ENCODE measurements around the gene KSR1. TPM values are rescaled to one million over a fixed set of nuclear protein-coding genes. Genes with fewer than 3 reads are reported as not detected.

KSR1 gene
- polyA plus RNA-seq, 1 donor from 2014 or later, result 9.2 TPM

GRCh38 chr17:27605409-27605808, 149.2 kb downstream of the KSR1 start:
- no peaks in the 10 kb centered on the region for H3K36me3 ChIP-seq (ENCODE audit: insufficient read depth, low read length)
- no peak overlapping the region for H2AFZ ChIP-seq (ENCODE audit: low read depth, low read length)
- H4K20me1 ChIP-seq (ENCODE audit: insufficient read depth), result no peaks in the 10 kb centered on the region
- H3F3A ChIP-seq (ENCODE audit: insufficient read depth, low read length, poor library complexity, severe bottlenecking), result no peaks in the 10 kb centered on the region
- TF ChIP-seq SMC3 (conservative IDR thresholded peaks at IDR 0.05; ENCODE audit: poor library complexity) (no peak), EP300 (conservative IDR thresholded peaks at IDR 0.05; ENCODE audit: poor library complexity, severe bottlenecking) (no peak), CTCF (IDR thresholded peaks at IDR 0.05; ENCODE audit: poor library complexity, severe bottlenecking) (no peak), RAD21 (conservative IDR thresholded peaks at IDR 0.05) (no peak), MXI1 (conservative IDR thresholded peaks at IDR 0.05; ENCODE audit: poor library complexity, severe bottlenecking) (no peak), TAF1 (IDR thresholded peaks at IDR 0.05; ENCODE audit: low read depth) (no peak), POLR2AphosphoS5 (IDR thresholded peaks at IDR 0.05) (no peak), REST (IDR thresholded peaks at IDR 0.05; ENCODE audit: borderline replicate concordance) (no peak), EZH2 (IDR thresholded peaks at IDR 0.05; ENCODE audit: borderline replicate concordance, insufficient read depth, low read length, poor library complexity, severe bottlenecking) (no peak)
- H3K4me2 ChIP-seq (ENCODE audit: low read length), result no peak overlapping the region
- H3K4me3 ChIP-seq (ENCODE audit: low read length), result no peak overlapping the region
- H3K79me2 ChIP-seq (replicated peaks; ENCODE audit: insufficient read depth, low read length), result no peaks in the 10 kb centered on the region
- no peaks in the 10 kb centered on the region for H3K9me3 ChIP-seq (ENCODE audit: low read length)
- H3K9me2 ChIP-seq (ENCODE audit: insufficient read depth, low read length), result no peaks in the 10 kb centered on the region
- no peaks in the 10 kb centered on the region for H3K27me3 ChIP-seq (ENCODE audit: insufficient read depth, low read depth, low read length)
- no peak overlapping the region for H3K27ac ChIP-seq (ENCODE audit: low read length)
- no peak overlapping the region for H3K9ac ChIP-seq (ENCODE audit: low read length)

- Histone ChIP-seq H3K79me2 (replicated peaks; ENCODE audit: insufficient read depth, low read length) (no peaks in the 10 kb centered on the region), H3K27me3 (ENCODE audit: insufficient read depth, low read depth, low read length) (no peaks in the 10 kb centered on the region), H3K27ac (ENCODE audit: low read length) (no peak overlapping the region), H3F3A (ENCODE audit: insufficient read depth, low read length, poor library complexity, severe bottlenecking) (no peaks in the 10 kb centered on the region), H3K4me2 (ENCODE audit: low read length) (no peak overlapping the region), H3K9ac (ENCODE audit: low read length) (no peak overlapping the region), H2AFZ (ENCODE audit: low read depth, low read length) (no peak overlapping the region), H3K9me2 (ENCODE audit: insufficient read depth, low read length) (no peaks in the 10 kb centered on the region), H3K4me3 (ENCODE audit: low read length) (no peak overlapping the region), H3K9me3 (ENCODE audit: low read length) (no peaks in the 10 kb centered on the region), H3K36me3 (ENCODE audit: insufficient read depth, low read length) (no peaks in the 10 kb centered on the region), H4K20me1 (ENCODE audit: insufficient read depth) (no peaks in the 10 kb centered on the region)
- TF ChIP-seq SMC3 (conservative IDR thresholded peaks at IDR 0.05; ENCODE audit: poor library complexity) (no peak), RAD21 (conservative IDR thresholded peaks at IDR 0.05) (no peak), REST (IDR thresholded peaks at IDR 0.05; ENCODE audit: borderline replicate concordance) (no peak), CTCF (IDR thresholded peaks at IDR 0.05; ENCODE audit: poor library complexity, severe bottlenecking) (no peak), MXI1 (conservative IDR thresholded peaks at IDR 0.05; ENCODE audit: poor library complexity, severe bottlenecking) (no peak), EZH2 (IDR thresholded peaks at IDR 0.05; ENCODE audit: borderline replicate concordance, insufficient read depth, low read length, poor library complexity, severe bottlenecking) (no peak), EP300 (conservative IDR thresholded peaks at IDR 0.05; ENCODE audit: poor library complexity, severe bottlenecking) (no peak), TAF1 (IDR thresholded peaks at IDR 0.05; ENCODE audit: low read depth) (no peak), POLR2AphosphoS5 (IDR thresholded peaks at IDR 0.05) (no peak)
These were observed 151.4 kb downstream of the KSR1 start for GRCh38 chr17:27607521-27608091.
